Chondrocyte (in vitro differentiated cells): Measurements from ENCODE around the gene KLHL8. TPM values are rescaled to one million over a fixed set of nuclear protein-coding genes. Genes with fewer than 3 reads are reported as not detected.

ENCODE experiments used
- DNase-seq: peaks from one replicate; pipeline ENCODE4 v3.0.0; 2021; ENCODE audit warnings: mixed read lengths, low spot score
- H3K27ac Mint-ChIP-seq: one replicate; pipeline ENCODE4 v1.8.0; 2021; ENCODE audit warnings: mild to moderate bottlenecking, moderate library complexity, mixed read lengths; ENCODE audit not compliant: unreplicated experiment
- H3K27me3 Mint-ChIP-seq: 2 replicates; pipeline ENCODE4 v1.8.0; 2021; ENCODE audit warnings: low read depth, mixed read lengths
- H3K36me3 Mint-ChIP-seq: 2 replicates; pipeline ENCODE4 v1.8.0; 2021; ENCODE audit warnings: low read depth, mixed read lengths
- H3K4me1 Mint-ChIP-seq: 2 replicates; pipeline ENCODE4 v1.8.0; 2021; ENCODE audit warnings: low read depth, mild to moderate bottlenecking, mixed read lengths
- H3K4me3 Mint-ChIP-seq: one replicate; pipeline ENCODE4 v1.8.0; 2021; ENCODE audit warnings: mild to moderate bottlenecking, moderate library complexity, mixed read lengths; ENCODE audit not compliant: unreplicated experiment
- H3K9me3 Mint-ChIP-seq: 2 replicates; pipeline ENCODE4 v1.8.0; 2021; ENCODE audit warnings: low read depth, mixed read lengths
- CTCF ChIP-seq: fragments of 200-600 bp; sonication (generic); IDR thresholded peaks from 2 replicates; pipeline ENCODE4 v1.5.0; 2021; ENCODE audit warnings: antibody characterized with exemption, mild to moderate bottlenecking, moderate library complexity
- total RNA-seq: library from RNA; stranded (reverse); gene quantifications from 3 replicates; pipeline ENCODE4 v1.2.1, GENCODE V29; 2021

KLHL8 gene
- total RNA-seq, 1 donor from 2014 or later: 9.1 TPM

GRCh38 chr4:87185146-87185870 lies 35.1 kb downstream of the KLHL8 start:
- no peak for TF ChIP-seq CTCF
- Mint-ChIP-seq H3K27ac (no peak overlapping the region), H3K9me3 (no peaks in the 10 kb centered on the region), H3K4me1 (peaks cover 8% of the 10 kb centered on the region), H3K36me3 (no peaks in the 10 kb centered on the region), H3K27me3 (no peaks in the 10 kb centered on the region), H3K4me3 (no peak overlapping the region)
- no peak for DNase-seq

GRCh38 chr4:87180767-87181166 lies 39.7 kb downstream of the KLHL8 start:
- Mint-ChIP-seq H3K4me1 (no peaks in the 10 kb centered on the region), H3K27ac (no peak overlapping the region), H3K9me3 (no peaks in the 10 kb centered on the region), H3K36me3 (peaks cover 1% of the 10 kb centered on the region), H3K27me3 (no peaks in the 10 kb centered on the region), H3K4me3 (no peak overlapping the region)
- TF ChIP-seq CTCF: no peak
- no peak for DNase-seq

GRCh38 chr4:87179751-87180150 lies 40.7 kb downstream of the KLHL8 start:
- Mint-ChIP-seq H3K36me3 (peaks cover 1% of the 10 kb centered on the region), H3K4me1 (no peaks in the 10 kb centered on the region), H3K27ac (no peak overlapping the region), H3K27me3 (no peaks in the 10 kb centered on the region), H3K9me3 (no peaks in the 10 kb centered on the region), H3K4me3 (no peak overlapping the region)
- no peak for DNase-seq
- no peak for TF ChIP-seq CTCF

- no peak for DNase-seq
- no peaks in the 10 kb centered on the region for H3K27me3 Mint-ChIP-seq
- H3K4me1 Mint-ChIP-seq: no peaks in the 10 kb centered on the region
- H3K4me3 Mint-ChIP-seq: no peak overlapping the region
- no peak for TF ChIP-seq CTCF
- H3K9me3 Mint-ChIP-seq: no peaks in the 10 kb centered on the region
- H3K36me3 Mint-ChIP-seq: peaks cover 4% of the 10 kb centered on the region
- H3K27ac Mint-ChIP-seq: no peak overlapping the region
Measured at GRCh38 chr4:87174672-87175071, 45.7 kb downstream of the KLHL8 start.

GRCh38 chr4:87171944-87172343 lies 48.5 kb downstream of the KLHL8 start:
- H3K36me3 Mint-ChIP-seq: peaks cover 4% of the 10 kb centered on the region
- no peaks in the 10 kb centered on the region for H3K4me1 Mint-ChIP-seq
- H3K27me3 Mint-ChIP-seq: no peaks in the 10 kb centered on the region
- no peak overlapping the region for H3K27ac Mint-ChIP-seq
- no peak overlapping the region for H3K4me3 Mint-ChIP-seq
- TF ChIP-seq CTCF: no peak
- DNase-seq: no peak
- H3K9me3 Mint-ChIP-seq: no peaks in the 10 kb centered on the region
